ENCODE results near the gene RALBP1.
"Not testable (repeated sequence)": the region's sequence is repeated elsewhere in the genome, so short reads cannot be mapped to it uniquely, and the experiment has no call there.

The RALBP1 gene

DNA sequence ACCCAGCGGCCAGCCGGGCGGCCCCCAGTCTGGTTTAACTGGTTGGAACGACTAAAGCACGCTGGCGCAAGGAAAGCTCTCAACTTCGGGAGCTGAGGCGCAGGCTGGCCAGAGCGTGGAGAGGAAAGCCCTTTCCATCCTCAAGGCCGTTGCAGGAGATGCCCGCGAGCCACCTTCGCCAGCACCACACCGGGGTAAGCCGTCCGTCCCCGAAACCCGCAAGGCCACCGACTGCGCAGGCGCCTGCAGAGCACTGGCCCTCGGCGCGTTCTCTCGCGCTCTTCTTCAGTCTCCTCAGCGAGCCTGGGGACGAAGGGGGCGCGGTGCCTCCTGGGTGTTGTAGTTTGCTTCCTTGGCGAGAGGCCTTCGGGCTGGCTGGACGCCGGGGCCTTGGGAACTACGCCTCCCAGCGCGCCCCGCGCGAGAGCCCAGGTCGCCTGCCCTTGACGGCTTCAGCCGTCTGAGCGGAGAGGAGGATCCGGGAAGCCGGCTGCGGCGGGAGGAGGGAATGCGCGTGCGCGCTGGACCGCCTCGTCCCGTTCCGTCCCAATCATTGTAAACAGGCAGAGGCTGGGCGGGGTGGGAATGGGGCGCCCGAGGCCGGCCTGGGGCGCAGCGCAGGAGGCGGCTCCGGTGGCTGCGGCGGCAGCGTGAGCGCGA is at the start of gene RALBP1:
TSS of gene RALBP1 (plus strand) at position 531 of the 660 bp plus-strand sequence. CDS start 37,533 bp downstream, outside the sequence.
- peak; percentile 100 for DNase-seq

DNA sequence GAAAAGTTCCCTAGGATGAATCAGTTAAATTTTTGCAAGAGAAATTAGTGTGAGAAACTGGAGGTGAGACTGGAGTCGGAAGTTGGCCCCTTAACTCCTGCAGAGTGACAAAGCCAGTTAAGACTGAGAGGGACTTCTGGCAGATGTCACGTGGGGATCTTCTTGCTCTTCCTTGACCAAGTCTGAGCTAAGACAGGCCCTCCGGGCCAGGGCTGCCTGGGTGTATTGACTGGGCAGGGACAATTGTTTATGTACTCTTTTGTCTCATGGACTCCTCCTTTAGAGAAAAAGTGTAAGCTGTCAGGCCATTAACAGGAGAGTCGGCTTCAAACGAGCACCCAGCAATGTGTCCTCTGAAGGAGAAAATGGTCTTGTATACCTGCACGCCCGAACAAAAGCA is 48.6 kb upstream of the RALBP1 start:
- DNase-seq = no peak

DNA sequence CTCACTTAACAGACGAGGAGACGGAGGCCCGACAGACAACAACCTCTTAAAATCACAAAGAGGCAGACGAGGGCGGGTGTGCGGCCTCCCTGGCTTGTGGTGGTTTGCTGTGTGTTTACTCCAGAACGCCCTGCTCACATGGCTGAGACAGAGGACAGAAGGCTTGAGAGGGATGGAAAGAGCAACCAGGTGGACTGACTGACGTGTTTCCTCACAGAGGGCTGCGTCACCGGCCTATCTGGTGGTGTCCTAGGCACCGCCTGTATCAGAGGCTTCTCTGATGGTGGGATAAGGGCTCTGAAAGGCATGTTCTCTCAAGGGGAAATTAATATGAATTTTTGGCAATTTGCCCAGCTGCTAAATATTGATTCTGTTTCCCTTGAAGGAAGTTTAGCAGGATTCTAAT is 47.0 kb upstream of the RALBP1 start:
- DNase-seq = no peak

DNA sequence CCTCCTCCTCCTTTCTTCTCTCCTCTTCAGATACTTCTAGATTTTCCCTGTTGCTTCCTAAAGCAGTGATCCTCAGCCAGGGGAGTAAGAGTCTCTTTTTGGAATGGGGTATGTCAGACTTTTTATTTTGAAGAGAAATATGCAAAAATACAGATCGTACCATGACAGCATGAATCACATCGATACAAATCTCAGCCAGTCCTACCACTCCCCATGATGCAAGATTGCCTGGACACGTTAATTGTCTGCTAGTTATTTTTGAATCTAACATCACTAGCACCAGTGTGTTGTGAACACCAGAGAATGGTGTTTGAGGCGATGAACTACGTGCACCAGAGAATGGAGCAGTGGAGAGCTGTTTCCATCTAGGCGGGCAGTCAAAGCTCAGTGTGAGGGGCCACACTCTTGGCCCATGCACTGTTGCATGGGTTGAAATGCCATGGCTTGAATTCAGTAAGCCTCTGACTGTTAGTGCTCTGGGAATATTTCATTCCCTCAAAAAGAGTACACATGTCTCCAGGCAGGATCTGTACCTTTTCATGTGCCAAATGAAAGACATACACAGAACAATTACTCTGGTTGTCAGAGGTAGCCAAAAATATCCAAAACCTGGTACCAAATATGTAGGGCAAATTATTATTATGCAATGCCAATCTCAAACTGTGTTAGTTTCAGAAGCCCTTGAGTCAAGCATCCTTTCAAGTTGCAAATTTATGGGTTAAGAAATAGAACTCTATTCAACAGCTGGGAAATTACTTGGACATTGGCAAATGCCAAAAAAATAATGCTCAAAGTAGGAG is 46.3 kb upstream of the RALBP1 start:
- DNase-seq = no peak

DNA sequence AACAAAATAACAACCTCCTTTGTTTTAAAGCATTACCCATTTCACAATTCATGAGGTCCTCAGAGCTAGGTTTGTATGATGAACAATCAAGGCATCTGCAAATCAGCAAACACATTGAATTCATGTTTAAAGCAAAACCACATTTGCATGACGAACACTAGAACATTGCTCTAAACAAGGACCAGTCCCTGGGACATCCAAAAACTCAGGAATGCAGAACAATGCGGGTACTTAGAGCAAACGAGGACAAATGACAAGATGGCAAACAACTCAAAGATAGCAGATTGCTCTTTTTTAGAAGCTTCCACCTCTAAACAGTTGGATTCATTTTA is 45.7 kb upstream of the RALBP1 start:
- no peak for DNase-seq

DNA sequence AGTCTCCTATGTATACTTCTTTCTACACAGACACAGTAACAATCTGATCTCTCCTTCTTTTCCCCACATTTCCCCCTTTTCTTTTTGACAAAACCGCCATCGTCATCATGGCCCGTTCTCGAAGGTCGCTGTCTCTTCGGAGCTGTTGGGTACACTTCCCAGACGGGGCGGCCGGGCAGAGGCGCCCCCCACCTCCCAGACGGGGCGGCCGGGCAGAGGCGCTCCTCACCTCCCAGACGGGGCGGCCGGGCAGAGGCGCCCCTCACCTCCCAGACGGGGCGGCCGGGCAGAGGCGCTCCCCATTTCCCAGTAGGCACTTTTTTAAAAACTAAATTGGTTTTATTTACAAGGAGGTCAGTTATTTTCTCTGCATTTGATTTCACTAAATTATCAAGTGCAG is 45.0 kb upstream of the RALBP1 start:
- DNase-seq = not testable (repeated sequence)

DNA sequence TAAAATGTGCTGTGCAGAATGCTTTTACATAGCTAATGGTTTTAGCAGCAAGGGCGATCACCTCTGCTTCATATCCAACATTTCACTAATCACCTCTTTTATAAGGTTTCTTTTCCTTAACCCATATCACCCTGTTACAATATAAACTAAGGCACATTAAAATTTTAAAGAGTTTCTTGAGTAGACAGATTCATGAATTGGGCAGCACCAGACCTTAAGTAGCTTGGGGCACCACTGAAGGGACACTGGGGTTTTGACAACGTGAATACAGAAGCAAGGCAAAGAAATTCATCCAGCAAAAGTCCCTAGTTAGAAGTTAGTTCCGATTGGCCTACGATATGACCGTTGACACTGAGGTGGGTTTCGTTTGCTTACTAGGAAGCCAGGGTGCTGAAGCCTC is 44.0 kb upstream of the RALBP1 start:
- no peak for DNase-seq

DNA sequence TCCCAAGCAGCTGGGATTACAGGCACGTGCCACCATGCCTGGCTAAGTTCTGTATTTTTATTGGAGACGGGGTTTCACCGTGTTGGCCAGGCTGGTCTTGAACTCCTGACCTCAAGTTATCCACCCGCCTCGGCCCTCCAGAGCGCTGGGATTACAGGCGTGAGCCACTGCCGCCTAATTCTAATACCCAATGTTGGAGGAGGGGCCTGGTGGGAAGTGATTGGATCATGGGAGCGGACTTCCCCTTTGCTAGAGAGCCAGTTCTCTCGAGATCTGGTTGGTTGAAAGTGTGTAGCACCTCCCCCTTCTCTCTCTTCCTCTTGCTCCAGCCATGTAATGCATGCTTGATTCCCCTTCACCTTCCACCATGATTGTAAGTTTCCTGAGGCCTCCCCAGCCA is 42.2 kb upstream of the RALBP1 start:
- DNase-seq = not testable (repeated sequence)

DNA sequence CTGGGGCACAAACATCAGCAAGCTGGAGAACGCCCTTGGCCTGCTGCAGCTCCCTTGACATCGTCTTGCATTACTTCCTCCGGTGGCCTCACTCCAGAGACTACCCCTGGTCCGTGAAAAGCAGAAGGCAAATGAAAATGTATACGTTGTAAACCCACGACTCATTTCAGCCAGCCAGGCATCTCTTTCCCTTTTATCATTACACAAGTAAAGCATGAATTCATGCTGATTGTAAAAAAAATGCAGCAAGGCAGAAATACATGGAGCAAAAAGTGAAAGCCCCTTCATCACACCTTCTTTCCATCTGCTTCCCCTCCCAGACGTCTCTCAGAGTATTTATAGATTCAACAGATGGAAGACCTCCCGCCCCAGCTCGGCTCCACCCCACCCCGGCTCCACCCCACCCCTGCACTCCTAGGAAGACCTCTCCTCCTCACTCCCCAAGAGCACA is 41.6 kb upstream of the RALBP1 start:
- no peak for DNase-seq

DNA sequence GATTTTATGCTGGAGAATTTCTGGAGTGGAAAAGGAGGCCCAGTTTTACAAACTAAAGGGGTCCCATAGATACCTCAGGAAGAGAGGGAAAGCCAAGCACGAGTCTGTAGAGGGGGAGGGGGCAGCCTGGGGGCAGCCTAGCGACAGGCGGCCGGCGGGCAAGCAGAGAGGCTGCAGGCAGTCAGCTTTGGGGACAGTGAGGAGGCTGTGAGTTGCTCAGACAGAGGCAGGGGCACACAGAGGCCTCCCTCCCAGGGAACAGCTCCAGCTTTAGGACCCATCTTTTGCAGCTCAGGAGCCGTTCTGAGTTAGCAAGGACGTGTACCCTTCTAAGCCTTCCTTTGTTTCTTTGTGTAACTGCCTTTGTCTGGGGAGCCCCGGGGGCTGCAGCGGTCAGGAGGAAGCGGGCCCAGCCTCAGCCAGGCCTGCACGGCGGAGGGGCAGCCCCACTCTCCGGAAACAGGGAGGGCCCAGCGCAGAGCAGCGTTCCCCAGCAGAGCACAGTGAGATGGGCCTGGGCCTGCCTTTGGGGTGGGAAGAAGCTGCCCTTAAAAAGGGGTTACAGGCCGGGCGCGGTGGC is 41.1 kb upstream of the RALBP1 start:
- DNase-seq = no peak

DNA sequence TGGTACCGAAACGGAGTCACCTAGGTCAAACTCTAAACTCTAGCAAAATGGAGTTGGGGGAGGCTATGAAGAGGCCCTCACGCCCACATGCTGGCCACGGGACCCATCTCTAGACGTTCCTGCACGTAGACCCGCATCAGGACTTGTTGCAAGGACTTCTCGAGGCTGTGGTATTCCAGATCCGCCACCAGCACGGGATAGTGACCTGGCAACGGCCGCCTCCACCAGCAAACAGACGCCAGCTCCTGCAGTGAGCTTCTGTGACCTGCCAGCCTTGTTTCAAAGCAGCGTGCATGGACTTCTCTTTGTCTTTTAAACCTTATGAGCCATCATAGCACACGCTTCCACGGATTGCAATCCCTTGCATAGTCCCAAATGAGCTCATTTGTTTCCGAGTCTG is 40.3 kb upstream of the RALBP1 start:
- DNase-seq = no peak

DNA sequence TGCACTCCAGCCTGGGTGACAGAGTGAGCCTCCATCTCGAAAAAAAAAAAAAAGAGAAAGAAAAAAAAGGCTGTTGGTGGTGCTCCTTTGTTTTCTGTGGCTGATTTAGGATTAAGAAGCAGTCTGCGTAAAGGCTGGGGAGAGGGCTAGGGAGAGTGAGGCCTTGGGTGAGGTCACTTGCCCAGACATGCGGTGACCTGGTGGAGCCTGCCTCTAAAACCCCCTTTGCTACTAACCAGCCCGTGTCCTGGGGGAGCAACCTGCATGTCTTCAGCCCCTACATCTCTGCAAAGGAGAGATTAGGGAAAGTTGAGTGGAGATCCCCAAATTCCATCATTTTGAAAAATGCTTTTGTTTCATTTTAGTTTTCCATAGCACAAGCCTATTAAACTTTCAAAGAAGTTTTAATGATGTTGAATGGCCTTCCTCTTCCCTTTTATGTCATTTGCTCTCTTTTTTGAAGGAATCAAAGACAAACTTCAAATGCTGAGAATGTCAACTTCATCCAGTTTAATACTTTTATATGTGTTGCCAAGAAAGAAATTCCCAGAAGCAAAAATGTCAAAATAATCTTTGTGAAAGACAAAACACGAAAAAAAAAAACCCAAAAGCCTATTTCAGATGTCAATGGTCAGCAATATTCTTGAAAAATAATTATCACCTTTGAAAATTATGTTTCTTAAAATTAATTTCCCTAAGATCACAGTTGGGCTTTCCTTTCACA is 38.9 kb upstream of the RALBP1 start:
- DNase-seq = no peak

DNA sequence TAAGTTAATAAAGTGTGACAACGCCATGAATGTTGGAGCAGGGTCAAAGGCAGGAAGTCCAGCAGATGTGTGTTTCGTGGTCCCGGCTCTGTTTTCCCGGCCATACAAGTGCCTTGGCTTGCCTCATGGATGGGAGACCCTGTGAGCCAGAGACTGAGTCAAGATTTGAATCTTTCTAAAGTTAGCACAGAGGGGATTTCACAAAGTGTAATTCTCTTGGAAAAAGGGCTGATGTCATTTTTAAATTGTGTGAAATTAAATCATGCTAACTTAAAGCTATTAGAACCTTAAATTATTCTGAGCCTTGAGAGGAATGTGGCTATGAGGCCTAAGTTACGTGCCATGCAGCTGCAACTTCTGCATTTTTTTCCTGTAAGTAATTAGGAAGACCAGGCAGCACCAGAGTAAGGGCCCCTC is 38.3 kb upstream of the RALBP1 start:
- DNase-seq = peak; percentile 61

DNA sequence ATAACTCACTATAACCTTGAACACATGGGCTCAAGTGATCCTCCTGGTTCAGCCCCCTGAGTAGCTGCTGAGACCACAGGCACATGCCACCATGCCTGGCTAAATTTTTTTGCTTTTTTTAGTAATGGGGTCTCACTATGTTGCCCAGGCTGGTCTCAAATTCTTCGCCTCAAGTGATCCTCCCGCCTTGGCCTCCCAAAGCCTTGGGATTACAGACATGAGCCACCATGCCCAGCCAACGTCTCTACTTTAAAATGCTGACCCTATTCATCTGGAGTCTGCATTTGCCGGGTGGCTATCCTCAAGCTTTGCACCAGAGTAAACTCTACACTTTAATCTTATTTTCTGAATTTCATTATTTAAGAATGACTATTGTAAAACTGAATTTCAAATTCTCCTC is 37.6 kb upstream of the RALBP1 start:
- no peak for DNase-seq

DNA sequence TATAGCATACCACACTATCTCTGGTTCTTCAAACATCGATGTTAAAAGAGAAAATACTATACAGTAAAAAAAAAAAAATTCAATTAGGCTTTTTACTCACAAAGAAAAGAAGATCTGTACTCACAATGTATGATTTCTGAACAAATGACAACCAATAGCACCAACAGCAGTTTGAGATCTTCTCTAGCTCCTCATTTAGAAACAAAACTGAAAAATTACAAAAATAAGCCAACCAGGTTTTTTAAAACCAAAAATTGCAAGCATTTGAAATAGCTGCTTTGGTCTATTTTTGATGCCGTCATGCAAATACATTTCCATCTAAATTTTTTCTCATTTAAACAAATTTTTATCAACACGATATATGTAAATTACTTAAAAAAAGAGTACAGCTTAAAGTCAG is 34.3 kb upstream of the RALBP1 start:
- DNase-seq = no peak

DNA sequence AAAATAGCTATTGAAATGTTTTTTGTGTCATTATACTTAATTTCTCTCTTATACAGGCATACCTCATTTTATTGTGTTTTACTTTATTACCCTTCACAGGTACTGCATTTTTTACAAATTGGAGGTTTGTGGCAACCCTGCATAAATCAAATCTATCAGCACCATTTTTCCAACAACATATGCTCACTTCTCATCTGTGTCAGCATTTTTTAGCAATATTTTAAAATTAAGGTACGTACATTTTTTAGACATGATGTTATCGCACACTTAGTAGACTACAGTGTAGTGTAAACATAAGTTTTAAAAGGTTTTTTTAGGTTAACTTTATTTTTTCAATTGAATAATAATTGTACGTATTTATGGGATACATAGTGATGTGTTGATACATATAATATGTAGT is 30.8 kb upstream of the RALBP1 start:
- DNase-seq = no peak

DNA sequence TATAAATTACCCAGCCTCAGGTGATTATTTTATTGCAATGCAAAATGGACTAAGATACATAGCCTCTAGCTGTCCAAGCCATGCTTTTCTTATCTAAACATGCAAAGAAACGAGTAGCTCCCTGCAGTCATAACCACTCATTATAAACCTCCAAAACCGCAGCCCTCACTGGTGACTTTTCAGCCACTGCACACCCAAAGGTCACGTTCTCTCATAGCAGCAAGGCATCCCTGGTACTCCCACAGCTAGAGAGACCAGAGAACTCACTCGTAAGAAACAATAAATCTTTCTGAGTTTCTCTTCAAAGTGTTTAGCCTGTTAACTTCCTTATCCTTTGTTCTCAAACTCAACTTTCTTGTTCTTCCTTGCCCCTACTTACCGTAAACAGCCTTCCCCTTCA is 28.5 kb upstream of the RALBP1 start:
- DNase-seq = no peak

DNA sequence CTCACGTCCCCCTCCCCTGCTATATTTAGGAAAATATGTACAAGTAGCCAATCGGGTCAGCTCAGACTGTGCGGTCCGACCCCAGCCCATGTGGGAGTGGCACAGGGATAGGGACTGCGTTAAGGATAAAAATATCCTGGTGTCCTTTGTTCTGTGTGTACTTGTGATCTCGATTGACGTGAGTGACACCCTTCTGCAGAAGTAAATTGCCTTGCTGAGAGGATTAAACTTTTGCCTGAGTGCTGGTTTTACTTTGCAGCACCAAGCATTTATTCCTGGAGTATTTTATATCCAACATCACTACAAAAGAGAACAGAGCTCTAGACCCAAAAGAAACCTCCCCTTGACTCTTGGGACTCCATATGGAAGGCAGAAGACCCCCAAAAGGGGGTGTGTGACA is 28.0 kb upstream of the RALBP1 start:
- no peak for DNase-seq

DNA sequence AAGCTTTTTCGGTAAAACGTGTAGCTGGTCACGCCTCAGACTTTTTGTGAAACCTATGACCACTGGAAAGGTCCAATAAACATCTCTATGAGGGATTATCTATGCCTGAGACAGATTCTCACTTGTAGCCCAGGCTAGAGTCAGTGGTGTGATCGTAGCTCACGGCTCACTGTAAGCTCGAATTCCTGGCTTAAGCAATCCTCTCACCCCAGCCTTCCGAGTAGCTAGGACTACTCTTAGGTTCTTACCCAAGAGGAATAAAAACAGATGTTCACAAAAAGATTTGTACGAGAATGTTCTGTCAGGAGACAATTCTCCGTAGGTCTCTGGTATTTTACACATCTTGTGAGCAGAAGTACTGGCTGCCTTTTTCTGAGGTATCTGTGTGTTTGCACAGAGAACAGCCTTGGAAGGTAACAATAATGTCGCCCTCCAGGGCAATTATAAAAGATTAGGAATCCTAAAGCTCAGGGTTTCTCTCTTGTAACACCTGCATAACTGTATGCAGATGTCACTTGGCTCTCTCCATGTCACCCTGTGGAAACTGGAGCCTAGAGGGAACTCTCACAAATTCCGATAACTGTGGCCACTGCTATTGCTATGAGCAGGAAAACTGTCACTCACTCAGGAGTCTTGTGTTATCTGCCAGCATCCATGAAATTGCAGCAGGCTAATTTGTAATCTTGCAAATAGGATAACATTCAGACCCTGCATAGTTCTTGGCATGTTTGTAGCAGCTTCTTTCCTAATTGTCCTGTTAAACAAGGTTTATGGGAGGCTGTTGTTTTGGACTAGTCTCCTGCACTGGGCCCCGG is 25.5 kb upstream of the RALBP1 start:
- peak; percentile 8 for DNase-seq

DNA sequence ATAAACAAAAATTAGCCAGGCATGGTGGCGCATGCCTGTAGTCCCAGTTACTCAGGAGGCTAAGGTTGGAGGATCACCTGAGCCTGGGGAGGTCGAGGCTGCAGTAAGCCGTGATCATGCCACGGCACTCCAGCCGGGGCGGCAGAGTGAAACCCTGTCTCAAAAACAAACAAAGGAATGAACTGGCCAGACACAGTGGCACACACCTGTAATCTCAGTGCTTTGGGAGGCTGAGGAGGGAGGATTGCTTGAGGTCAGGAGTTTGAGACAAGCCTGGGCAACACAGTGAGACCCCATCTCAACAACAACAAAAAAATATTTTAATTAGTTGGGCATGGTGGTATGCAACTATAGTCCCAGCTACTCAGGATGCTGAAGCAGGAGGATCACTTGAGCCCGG is 24.4 kb upstream of the RALBP1 start:
- DNase-seq = not testable (repeated sequence)

DNA sequence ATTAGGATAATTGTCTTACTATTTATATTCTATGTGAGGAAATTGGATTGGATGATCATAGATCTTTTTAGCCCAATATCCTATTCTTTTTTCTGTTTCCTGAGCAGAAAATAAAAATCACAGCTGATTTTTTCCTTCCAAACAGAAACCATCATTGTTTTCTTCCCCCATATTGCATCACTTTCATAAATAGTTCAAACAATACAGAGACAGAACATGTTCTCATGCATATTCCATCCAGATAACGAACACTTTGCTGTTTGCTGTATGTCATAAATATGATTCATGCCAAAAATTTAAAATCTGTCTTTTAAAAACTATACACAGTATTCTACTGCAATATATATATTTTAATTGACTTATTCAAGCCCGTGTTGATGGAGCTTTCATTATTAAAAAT is 22.0 kb upstream of the RALBP1 start:
- no peak for DNase-seq

DNA sequence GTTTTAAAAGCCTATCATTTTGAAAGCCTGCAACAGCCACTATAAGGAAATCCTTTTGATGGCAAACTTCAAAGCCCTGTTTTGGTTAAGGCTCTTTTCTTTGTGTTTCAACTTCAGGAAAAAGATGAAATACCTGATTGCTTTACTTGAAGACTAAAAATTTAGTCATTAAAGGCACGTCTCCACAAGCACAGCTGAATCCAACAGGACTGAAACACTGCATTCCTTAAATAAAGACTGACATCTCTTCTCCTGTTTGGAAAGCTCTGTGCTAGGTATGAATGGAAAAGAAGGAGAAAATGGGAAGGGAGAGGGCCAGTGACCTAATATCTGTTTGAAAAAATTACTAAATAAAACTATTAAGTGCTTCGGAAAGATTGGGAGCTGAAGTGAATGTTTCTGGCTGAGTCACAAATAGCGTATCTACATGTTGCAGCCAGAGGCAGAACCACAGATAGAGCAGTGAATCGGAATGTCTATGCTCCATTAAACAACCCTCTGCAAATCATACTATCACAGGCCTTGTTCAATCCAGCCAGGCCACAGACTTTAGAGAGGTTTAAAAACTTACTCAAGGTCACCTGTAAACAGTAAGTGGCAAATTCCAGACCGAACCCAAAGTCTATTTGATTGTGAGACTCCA is 21.1 kb upstream of the RALBP1 start:
- DNase-seq = no peak

Data from EL (cell line).